Breast epithelium (tissue), 3 donors: Measurements from ENCODE around the gene KCTD2.

Experiments
- POLR2AphosphoS5 ChIP-seq, 3 donors: sonication (generic); formaldehyde crosslinking; IDR thresholded peaks; one replicate each; pipeline ENCODE4 v1.6.1; 2017; ENCODE audit warnings: antibody characterized with exemption in 3 of 3
- TF ChIP-seq, protein P1 (sequence below), 3 donors: fragments of 450-650 bp; IDR thresholded peaks; one replicate each; pipeline ENCODE4 v1.5.1; 2016 to 2017; ENCODE audit warnings: antibody characterized with exemption in 3 of 3, mild to moderate bottlenecking in 3 of 3, moderate library complexity in 3 of 3

DNA sequence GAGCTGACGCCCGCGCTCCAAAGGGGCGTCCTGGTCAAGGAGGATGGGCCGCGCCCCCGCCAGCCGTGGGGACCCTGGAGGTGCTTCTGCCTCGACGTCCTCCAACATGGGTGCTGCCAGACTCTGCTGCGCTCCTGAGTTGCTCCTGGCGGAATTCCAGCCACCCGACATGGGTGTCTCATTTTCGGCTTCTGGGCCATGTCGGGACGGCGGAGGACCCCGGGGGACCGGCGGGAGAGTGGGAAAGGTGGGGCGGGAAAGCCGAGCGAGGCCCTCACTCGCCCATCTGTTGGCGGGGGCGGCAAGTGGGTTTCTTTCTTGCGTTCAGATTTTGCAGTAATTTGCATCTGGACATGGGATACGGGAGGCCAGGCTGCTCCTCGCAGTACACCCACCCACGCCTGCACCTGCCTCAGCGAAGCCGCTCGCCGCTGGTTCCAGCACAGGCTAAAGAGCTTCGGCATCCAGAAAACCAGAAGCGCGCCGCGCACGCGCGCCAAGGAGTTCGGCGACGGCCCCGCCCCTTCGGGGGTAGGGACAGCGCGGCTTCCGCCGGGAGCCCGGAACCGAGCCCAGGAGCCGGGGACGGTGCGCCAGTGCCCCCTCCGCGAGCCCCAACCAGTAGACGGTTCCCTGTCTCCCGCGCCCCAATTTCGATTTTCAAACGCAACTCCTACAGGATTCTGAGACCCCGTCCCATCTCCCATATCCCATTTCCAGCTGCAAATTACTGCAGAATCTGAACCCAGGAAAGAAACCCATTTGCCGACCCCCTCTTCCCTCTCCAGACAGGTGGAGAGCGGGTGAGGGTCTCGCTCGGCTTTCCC is 62.6 kb downstream of the KCTD2 start, which contains the start of gene ARMC7:
- TF ChIP-seq, protein P1, sequence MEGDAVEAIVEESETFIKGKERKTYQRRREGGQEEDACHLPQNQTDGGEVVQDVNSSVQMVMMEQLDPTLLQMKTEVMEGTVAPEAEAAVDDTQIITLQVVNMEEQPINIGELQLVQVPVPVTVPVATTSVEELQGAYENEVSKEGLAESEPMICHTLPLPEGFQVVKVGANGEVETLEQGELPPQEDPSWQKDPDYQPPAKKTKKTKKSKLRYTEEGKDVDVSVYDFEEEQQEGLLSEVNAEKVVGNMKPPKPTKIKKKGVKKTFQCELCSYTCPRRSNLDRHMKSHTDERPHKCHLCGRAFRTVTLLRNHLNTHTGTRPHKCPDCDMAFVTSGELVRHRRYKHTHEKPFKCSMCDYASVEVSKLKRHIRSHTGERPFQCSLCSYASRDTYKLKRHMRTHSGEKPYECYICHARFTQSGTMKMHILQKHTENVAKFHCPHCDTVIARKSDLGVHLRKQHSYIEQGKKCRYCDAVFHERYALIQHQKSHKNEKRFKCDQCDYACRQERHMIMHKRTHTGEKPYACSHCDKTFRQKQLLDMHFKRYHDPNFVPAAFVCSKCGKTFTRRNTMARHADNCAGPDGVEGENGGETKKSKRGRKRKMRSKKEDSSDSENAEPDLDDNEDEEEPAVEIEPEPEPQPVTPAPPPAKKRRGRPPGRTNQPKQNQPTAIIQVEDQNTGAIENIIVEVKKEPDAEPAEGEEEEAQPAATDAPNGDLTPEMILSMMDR (IDR thresholded peaks at IDR 0.05): no peak
- TF ChIP-seq POLR2AphosphoS5 (IDR thresholded peaks at IDR 0.05): peak; percentile 10 to 41 (median 16)
